SJCRH30 (cell line): ENCODE measurements around the gene ACOT4. TPM values are rescaled to one million over a fixed set of nuclear protein-coding genes. Genes with fewer than 3 reads are reported as not detected.
"Not testable (repeated sequence)": the region's sequence is repeated elsewhere in the genome, so short reads cannot be mapped to it uniquely, and the experiment has no call there.

Experiments
- DNase-seq, 2 experiments: peaks; one replicate each; pipeline ENCODE4 v3.0.0-alpha.2; 2015 to 2020
- H3K27ac ChIP-seq: fragments of 250-450 bp; sonication (Bioruptor Pico); 2 replicates; pipeline ENCODE4 v1.5.1; 2020; ENCODE audit warnings: mild to moderate bottlenecking, moderate library complexity
- H3K27me3 ChIP-seq: fragments of 250-450 bp; sonication (Bioruptor Pico); 2 replicates; pipeline ENCODE4 v1.5.1; 2020; ENCODE audit warnings: mild to moderate bottlenecking, moderate library complexity
- H3K36me3 ChIP-seq: fragments of 250-450 bp; sonication (Bioruptor Pico); 2 replicates; pipeline ENCODE4 v1.5.1; 2020; ENCODE audit warnings: mild to moderate bottlenecking, moderate library complexity
- H3K4me1 ChIP-seq: fragments of 250-450 bp; sonication (Bioruptor Pico); 2 replicates; pipeline ENCODE4 v1.5.1; 2020; ENCODE audit warnings: mild to moderate bottlenecking, moderate library complexity
- H3K4me3 ChIP-seq: fragments of 250-450 bp; sonication (Bioruptor Pico); 2 replicates; pipeline ENCODE4 v1.5.1; 2020; ENCODE audit warnings: mild to moderate bottlenecking, moderate library complexity
- H3K9me3 ChIP-seq: fragments of 250-450 bp; sonication (Bioruptor Pico); replicated peaks from 2 replicates; pipeline ENCODE4 v1.5.1; 2020; ENCODE audit warnings: mild to moderate bottlenecking, moderate library complexity
- total RNA-seq: library from RNA; depleted of rRNA; stranded (reverse); fragments of >200 nt; shearing (Covaris generic); gene quantifications from 2 replicates; pipeline ENCODE4 v1.2.3, GENCODE V29; 2014; rRNA removed

The ACOT4 gene
- total RNA-seq, result 0.08 TPM in 1 of 2 replicates, not detected in the other

DNA sequence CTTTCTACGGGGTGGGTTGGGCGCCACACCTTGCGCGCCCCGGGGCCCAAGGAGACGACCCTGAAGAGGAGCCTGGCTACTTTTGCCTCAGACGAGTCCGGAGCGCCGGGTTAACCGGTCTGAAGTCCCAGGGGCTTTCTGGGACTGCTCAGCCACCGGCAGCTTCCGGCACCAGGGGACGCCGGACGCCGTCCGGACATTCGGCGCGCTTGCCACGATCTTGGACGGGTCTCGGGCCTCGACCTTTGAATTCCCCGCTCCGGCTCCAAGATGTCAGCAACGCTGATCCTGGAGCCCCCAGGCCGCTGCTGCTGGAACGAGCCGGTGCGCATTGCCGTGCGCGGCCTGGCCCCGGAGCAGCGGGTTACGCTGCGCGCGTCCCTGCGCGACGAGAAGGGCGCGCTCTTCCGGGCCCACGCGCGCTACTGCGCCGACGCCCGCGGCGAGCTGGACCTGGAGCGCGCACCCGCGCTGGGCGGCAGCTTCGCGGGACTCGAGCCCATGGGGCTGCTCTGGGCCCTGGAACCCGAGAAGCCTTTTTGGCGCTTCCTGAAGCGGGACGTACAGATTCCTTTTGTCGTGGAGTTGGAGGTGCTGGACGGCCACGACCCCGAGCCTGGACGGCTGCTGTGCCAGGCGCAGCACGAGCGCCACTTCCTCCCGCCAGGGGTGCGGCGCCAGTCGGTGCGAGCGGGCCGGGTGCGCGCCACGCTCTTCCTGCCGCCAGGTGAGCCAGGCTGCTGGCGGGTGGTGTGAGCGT, at the start of gene ACOT4:
ACOT4 (plus strand) TSS at position 184 of the 760 bp plus-strand sequence; CDS start at position 271, 87 bp downstream.
- DNase-seq, result no peak
- no peak within 1 kb of the TSS for H3K4me3 ChIP-seq

GRCh38 chr14:73542961-73543360, 48.7 kb upstream of the ACOT4 start:
- H3K4me3 ChIP-seq, H3K4me1 ChIP-seq, H3K36me3 ChIP-seq, DNase-seq, H3K27ac ChIP-seq, H3K27me3 ChIP-seq, H3K9me3 ChIP-seq: not testable (repeated sequence)

More for the DNA sequence above, at the start of gene ACOT4:
- Histone ChIP-seq H3K4me1 (no peaks in the 10 kb centered on the region), H3K27ac (no peak within 1 kb of the TSS), H3K36me3 (no peaks in the 10 kb centered on the region), H3K27me3 (no peaks in the 10 kb centered on the region), H3K9me3 (no peaks in the 10 kb centered on the region)

- not testable (repeated sequence) for H3K4me1 ChIP-seq, H3K36me3 ChIP-seq, H3K4me3 ChIP-seq, H3K9me3 ChIP-seq, DNase-seq, H3K27me3 ChIP-seq, H3K27ac ChIP-seq
Observed at GRCh38 chr14:73545353-73545752, 46.3 kb upstream of the ACOT4 start.

DNA sequence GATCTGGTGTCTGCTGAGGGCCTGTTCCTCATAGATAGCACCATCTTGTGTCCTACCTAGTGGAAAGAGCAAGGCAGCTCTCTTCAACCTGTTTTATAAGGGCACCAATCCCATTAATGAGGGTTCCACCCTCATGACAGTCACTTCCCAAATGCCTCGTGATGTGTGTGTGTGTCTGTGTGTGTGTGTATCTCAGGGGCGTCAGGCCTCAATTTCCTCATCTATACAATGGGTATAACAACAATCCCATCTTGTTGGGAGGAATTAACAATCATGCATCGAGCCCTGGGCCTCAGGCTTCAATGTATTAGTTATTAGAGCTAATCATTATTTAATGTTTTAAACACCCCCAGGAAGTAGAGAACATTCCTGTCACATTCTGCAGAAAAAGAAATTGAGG, 42.6 kb upstream of the ACOT4 start:
- H3K27ac ChIP-seq, H3K4me1 ChIP-seq, DNase-seq, H3K4me3 ChIP-seq, H3K27me3 ChIP-seq, H3K9me3 ChIP-seq, H3K36me3 ChIP-seq: not testable (repeated sequence)

GRCh38 chr14:73549889-73550524, 41.7 kb upstream of the ACOT4 start:
- H3K36me3 ChIP-seq, H3K27ac ChIP-seq, DNase-seq, H3K9me3 ChIP-seq, H3K4me1 ChIP-seq, H3K27me3 ChIP-seq, H3K4me3 ChIP-seq: not testable (repeated sequence)

DNA sequence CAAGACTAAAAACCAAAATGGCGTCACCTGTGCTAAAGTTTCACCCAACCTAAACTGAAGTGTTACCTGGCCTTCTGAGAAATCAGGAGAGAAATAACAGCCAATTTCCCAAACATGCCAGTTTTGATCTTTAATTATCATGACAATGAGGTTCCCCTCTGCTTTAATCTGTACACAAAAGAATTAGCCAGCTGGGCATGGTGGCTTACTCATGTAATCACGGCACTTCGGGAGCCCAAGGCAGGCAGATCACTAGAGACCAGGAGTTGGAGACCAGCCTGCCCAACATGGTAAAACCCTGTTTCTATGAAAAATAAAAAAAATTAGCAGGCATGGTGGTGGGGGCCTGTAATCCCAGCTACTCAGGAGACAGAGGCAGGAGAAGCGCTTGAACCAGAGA, 37.8 kb upstream of the ACOT4 start:
- DNase-seq, result no peak
- no peaks in the 10 kb centered on the region for H3K4me1 ChIP-seq
- H3K27ac ChIP-seq, result no peak overlapping the region
- no peaks in the 10 kb centered on the region for H3K36me3 ChIP-seq
- H3K27me3 ChIP-seq, result no peaks in the 10 kb centered on the region
- no peak overlapping the region for H3K4me3 ChIP-seq
- no peaks in the 10 kb centered on the region for H3K9me3 ChIP-seq

GRCh38 chr14:73557201-73557600, 34.5 kb upstream of the ACOT4 start:
- H3K27ac ChIP-seq, H3K36me3 ChIP-seq, DNase-seq, H3K9me3 ChIP-seq, H3K4me3 ChIP-seq, H3K27me3 ChIP-seq, H3K4me1 ChIP-seq: not testable (repeated sequence)

- not testable (repeated sequence) for H3K9me3 ChIP-seq, H3K36me3 ChIP-seq, H3K27me3 ChIP-seq, H3K4me1 ChIP-seq, H3K4me3 ChIP-seq, H3K27ac ChIP-seq, DNase-seq
Observed at GRCh38 chr14:73558238-73558637, 33.4 kb upstream of the ACOT4 start.

DNA sequence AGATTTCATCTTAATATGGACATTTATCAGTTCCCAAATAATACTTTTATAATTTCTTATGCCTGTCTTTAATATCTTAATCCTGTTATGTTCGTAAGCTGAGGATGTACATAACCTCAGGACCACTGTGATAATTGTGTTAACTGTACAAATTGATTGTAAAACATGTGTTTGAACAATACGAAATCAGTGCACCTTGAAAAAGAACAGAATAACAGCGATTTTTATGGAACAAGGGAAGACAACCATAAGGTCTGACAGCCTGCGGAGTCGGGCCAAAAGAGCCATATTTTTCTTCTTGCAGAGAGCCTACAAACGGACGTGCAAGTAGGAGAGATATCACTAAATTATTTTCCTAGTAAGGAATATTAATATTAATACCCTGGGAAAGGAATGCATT, 29.4 kb upstream of the ACOT4 start:
- H3K36me3 ChIP-seq, DNase-seq, H3K4me3 ChIP-seq, H3K27ac ChIP-seq, H3K4me1 ChIP-seq, H3K27me3 ChIP-seq, H3K9me3 ChIP-seq: not testable (repeated sequence)

DNA sequence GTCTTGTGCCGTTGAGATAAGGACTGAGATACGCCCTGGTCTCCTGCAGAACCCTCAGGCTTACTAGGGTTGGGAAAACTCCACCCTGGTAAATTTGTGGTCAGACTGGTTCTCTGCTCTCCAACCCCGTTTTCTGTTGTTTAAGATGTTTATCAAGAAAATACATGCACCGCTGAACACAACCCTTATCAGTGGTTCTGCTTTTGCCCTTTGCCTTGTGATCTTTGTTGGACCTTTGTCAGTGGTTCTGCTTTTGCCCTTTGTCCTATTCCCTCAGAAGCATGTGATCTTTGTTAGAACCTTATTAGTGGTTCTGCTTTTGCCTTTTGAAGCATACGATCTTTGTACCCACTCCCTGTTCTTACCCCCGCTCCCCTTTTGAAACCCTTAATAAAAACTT, 29.0 kb upstream of the ACOT4 start:
- not testable (repeated sequence) for H3K4me3 ChIP-seq, H3K4me1 ChIP-seq, H3K36me3 ChIP-seq, H3K27me3 ChIP-seq, DNase-seq, H3K9me3 ChIP-seq, H3K27ac ChIP-seq

GRCh38 chr14:73566431-73566830, 25.2 kb upstream of the ACOT4 start:
- not testable (repeated sequence) for H3K27ac ChIP-seq, H3K4me1 ChIP-seq, H3K9me3 ChIP-seq, H3K36me3 ChIP-seq, DNase-seq, H3K4me3 ChIP-seq, H3K27me3 ChIP-seq

DNA sequence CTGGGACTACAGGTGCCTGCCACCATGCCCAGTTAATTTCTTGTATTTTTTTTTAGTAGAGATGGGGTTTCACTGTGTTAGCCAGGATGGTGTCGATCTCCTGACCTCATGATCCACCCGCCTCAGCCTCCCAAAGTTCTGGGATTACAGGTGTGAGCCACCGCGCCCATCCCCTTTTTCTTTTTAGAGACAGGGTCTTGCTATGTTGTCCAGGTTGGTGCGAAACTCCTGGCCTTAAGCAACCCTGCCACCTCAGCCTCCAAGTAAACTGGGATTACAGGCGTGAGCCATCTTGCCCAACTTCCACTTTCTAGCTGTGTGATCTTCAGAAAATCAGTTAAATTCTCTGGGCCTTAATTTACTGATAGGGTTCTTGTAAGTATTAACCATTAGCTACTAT, 24.7 kb upstream of the ACOT4 start:
- not testable (repeated sequence) for H3K4me1 ChIP-seq, DNase-seq, H3K4me3 ChIP-seq, H3K36me3 ChIP-seq, H3K9me3 ChIP-seq, H3K27me3 ChIP-seq, H3K27ac ChIP-seq

GRCh38 chr14:73567358-73567757, 24.3 kb upstream of the ACOT4 start:
- no peak overlapping the region for H3K27ac ChIP-seq
- no peaks in the 10 kb centered on the region for H3K27me3 ChIP-seq
- H3K36me3 ChIP-seq, result no peaks in the 10 kb centered on the region
- DNase-seq, result no peak
- H3K4me3 ChIP-seq, result no peak overlapping the region
- H3K9me3 ChIP-seq, result 0 out of 2 replicates have a peak, but pooled peaks cover 2% of the 10 kb centered on the region
- no peaks in the 10 kb centered on the region for H3K4me1 ChIP-seq

DNA sequence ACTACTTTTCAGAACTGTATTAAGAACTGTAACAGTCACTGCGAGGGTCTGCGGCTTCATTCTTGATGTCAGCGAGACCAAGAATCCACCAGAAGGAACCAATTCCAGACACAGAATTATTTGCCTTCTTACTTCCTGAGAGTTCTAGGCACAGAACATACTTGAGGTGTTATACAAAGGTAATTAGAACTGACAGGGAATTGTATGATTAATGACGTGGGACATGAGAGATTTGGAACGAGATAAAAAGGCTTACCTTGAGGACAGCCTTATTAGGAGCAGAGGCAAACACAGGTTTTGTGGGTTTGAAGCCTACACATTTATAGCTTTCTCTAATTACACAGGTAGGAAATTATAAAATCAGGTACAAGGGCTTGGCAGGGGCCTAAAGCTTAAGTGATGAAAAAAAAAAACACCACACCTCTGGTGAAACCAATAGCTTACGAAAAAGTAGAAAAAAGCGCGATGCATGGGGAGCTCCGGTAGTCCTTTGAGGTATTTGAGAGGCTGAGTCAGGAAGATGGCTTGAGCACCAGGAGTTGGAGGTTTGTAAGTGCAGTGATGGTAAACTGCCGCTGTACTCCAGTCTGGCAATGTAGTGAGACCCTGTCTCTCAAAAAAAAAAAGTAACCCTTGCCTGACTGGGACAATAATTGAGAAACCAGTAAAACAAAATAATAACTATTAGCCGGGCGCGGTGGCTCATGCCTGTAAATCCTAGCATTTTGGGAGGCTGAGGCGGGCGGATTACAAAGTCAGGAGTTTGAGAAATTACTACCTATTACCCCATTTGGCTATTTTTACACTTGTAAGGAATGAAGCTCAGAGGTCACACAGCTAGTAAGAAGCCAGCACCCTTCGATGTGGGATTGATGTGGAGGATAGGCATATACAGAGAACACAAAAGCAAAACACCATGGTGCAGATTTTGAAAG, 23.5 kb upstream of the ACOT4 start:
- H3K27ac ChIP-seq, result peak overlapping the region; percentile 83; the same call in 1 of the 2 replicates
- H3K27me3 ChIP-seq, result no peaks in the 10 kb centered on the region
- no peaks in the 10 kb centered on the region for H3K4me1 ChIP-seq
- 0 out of 2 replicates have a peak, but pooled peaks cover 2% of the 10 kb centered on the region for H3K9me3 ChIP-seq
- DNase-seq, result peak in 1 of 2 experiments; percentile 39
- H3K4me3 ChIP-seq, result peak overlapping the region; percentile 74
- H3K36me3 ChIP-seq, result no peaks in the 10 kb centered on the region

DNA sequence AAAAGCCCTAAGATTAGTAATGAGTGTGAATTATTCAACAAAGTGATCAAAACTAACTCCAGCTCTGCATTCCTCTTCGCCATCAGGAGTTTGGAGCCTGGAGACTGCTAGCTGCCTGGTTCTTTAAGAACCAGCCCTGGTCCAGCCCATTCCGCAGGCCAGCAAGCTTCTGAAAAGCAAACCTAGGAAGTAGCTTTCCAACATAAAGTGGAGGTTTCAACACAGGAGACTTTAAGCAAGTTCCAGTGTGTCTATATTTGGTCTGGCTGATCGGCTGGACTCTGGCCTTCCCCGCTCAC, 22.8 kb upstream of the ACOT4 start:
- H3K27me3 ChIP-seq, H3K4me1 ChIP-seq, H3K36me3 ChIP-seq, H3K9me3 ChIP-seq, DNase-seq: not testable (repeated sequence)
- peak overlapping the region; percentile 74 for H3K4me3 ChIP-seq
- peak overlapping the region; percentile 83 for H3K27ac ChIP-seq
